Spleen (tissue), 3 donors: Measurements from ENCODE around the gene SLCO2B1.

Source experiments
- POLR2A ChIP-seq, 3 donors: fragments of 450-650 bp; IDR thresholded peaks; one replicate each; pipeline ENCODE4 v1.5.1; 2017; ENCODE audit warnings: antibody characterized with exemption in 3 of 3, mild to moderate bottlenecking in 1 of 3
- POLR2AphosphoS5 ChIP-seq, 3 donors: sonication (generic); formaldehyde crosslinking; IDR thresholded peaks; one replicate each; pipeline ENCODE4 v1.5.1; 2017; ENCODE audit warnings: antibody characterized with exemption in 3 of 3

DNA sequence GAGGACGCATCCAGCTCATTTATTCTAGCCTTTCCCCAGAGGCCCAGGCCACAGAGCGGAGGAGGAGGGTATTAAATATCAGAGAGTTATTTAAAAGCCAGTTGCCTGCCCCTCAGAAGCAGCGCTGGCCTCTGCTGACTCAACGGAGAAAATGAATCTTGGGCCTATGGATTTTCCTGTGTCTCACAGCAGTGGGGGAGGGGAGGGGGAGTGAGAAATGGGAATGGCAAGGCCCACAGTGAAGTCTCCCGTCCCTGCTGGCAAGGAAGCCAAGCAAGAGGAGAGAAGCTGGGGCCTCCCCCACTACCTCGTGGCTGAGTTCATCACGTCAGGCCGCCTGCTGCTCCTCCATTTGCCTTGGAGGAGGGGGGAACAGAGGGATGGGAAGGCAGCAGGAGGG, 85.2 kb downstream of the SLCO2B1 start:
- TF ChIP-seq POLR2AphosphoS5 (IDR thresholded peaks at IDR 0.05) = no peak
- TF ChIP-seq POLR2A (IDR thresholded peaks at IDR 0.05) = no peak
